ENCODE results near the gene CST4.
"Not testable (repeated sequence)": the region's sequence is repeated elsewhere in the genome, so short reads cannot be mapped to it uniquely, and the experiment has no call there.

CST4 gene

DNA sequence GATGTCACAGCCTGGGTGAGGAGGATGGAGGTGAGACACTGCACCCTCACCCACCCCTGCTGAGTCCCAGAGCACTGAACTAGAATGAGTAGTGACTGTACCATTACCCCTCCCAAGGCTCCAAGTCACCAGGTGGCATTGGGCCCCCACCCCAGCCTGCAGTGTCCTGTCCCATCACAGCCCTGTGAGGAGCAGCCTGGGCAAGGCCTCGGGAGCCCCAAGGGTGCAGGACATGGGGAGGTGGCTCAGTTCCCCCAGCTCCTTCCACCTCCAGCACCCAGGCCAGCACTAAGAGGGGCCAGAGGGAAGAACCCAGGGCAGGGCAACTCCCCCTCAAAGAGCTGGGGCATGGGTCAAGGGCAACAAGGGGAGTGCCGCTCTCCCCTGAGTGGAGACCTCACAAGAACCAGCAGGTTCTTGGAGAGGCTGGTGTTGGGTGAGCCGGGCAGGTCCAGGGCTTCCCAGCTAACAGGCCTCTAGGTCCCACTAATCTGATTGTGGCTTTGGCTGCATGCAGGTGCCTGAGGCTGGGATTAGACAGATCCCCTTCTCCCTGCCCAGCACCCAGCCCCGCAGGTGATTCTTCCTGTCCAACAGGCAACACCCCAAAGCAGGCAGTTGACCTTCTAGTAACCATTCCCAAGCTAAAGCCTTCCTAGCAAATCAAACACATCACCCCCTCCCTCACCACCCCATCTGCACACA, 2.6 kb downstream of the CST4 start:
- no peak for DNase-seq

DNA sequence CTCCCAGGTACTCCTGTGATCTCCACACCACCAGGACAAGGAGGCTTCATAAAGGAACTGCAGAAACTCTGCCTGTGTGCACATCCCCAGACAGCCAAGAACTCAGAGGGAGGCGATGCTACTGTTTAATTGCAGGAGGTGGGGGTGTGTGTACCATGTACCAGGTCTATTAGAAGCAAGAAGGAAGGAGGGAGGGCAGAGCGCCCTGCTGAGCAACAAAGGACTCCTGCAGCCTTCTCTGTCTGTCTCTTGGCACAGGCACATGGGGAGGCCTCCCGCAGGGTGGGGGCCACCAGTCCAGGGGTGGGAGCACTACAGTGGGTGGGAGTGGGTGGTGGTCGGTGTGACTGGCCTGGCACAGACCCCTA, 3.3 kb downstream of the CST4 start:
- DNase-seq = not testable (repeated sequence)

DNA sequence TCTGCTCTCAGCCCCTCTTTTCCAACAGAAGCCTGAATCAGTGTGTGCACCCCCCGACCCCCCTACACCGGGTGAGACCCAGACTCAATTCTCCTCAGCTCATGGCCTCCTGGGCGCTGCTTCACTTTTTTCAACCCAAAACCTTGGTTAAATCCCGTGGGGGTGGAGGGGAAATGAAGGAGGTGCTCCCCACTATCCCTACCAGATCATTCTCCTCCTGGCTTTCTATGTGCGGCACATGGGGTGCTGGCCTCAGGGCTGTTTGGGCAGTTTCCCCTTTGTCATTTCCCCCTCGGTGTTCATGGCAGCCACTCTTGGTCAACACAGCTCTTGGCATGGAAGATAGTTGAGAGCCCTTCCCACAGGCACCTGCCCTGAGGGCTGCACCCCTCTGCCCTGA, 4.6 kb downstream of the CST4 start:
- DNase-seq = no peak

DNA sequence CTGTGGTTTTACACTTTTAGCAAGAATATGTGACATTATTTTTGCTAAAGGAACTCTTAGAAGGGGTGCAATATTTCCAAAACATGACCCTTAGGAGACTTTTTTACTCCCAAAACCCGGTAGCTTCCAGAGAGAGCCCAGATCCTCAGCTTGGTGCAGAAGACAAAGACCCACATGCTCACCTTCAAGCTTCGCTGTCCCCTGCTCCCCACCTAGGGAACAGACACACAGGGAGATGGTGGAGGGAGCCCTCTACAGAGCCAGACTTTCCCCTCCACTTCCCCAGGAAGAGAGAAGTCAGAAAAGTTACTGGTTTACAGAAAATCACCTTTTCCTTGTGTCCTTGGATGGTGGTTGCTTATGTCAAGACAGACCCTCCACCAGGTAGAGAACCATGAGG, 5.0 kb downstream of the CST4 start:
- DNase-seq = no peak

DNA sequence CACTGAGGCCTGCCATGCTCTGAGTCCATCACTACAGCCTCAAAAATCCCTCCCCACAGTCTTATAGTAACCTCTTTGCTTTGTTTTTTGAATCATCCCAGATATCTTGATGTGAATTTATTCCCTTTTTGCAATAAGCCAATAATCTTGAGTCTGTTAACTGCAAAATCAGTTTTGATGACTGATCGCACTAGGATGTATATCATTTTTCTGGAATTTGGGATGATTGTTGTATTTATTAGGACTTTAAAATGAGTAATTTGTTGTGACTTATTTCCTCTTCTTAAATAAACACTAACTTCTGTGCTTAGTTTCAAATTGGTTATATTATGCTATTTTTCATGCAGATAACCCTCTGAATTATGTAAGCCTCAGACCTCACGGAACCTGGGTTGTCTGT, 5.6 kb downstream of the CST4 start:
- no peak for DNase-seq

DNA sequence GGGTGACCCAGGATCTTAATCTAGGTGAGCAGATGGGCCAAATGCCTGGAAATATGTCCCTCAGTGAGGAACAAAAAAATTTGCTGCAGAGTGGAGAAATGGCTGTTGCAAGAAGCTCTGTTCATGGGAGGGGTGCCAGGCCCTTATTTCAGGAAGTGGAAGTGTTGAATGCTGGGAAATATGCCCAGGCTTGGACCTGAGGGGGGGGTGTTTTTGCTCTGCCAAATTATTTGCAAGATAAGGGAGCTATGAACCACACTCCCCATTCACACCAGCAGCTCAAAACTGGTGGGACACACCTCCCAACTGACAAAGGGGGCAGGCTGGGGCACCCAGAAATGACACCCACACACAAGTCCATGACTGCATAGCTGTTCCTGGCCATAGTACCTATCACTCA, 8.7 kb downstream of the CST4 start:
- no peak for DNase-seq

DNA sequence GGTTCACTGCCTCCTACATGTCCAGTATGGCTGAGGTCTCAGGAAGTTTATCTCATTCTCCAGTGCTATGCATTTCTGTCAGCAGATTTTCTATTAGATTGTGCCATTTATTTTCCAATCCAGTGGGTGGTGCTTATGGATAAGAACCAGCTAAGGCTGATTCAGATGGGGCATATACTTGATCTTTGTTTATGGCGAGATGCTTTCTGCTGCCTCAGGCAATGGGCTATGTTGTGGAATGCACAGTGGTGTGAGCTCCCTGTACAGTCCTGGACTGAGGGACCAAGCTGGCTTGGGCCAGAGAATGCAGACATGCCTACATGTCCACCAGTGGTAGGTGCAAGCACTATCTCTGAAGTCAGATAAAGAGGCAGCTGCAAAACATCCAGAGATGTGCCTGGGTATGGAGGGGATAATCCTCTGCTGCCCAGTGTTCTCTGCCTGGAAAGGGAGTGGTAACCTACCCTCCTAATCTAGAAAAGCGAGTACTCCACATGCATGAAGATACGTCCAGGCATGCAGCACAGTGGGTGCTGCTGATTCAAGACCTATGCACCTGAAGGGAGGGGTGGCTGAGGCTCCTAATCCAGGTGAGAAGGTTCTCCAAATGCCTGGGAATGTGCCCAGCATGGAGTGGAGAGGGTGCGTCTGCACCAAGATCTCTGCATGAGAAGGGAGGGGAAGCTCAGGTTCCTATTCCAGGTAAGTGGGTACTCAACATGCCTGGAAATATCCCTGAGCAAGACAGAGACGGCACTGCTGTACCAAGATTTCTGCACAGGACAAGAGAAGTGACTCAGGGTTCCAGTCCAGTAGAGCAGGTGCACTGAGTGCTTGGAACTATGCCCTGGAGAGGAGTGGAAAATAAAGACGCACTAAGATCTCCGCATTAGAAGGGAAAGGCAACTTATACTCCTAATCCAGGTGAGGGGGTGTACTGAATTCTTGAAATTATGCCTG, 9.4 kb downstream of the CST4 start:
- DNase-seq = no peak

DNA sequence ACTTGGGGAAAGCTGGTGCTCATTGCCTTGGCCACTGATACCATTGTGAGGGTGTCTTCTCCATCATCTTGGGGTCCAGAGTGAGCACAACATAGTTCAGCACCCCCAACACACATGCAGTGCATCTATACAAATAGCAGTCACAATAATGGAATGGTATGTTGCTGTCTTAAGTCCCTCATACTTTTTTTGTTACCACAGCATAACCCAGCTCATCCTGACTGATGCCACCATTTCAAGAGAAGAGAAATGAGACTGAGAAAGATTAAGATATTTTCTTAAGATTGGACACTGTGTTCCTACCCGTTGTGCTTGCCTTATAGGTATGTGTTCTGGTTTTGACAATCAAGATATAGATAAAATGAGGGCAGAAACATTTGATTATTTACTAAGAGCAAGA, 15.6 kb downstream of the CST4 start:
- no peak for DNase-seq

DNA sequence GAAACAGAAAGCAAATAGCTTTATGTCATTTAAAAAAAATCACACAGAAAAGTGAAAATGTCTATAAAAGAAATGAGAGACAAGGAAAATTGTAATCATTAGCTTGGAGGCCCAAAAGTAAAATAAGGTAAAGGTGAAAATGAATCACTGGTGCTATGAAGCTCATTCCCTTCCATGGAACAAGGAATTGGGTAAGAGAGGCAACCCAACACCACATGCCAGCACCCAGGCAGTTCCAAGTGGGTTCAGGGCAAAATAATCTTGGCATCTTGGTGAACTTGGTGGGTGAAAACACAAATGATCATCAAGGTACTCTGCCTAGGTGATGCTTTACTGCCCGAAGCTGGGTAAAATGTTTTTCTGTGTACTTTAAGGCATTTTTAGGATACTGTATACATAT, 16.7 kb downstream of the CST4 start:
- DNase-seq = no peak

DNA sequence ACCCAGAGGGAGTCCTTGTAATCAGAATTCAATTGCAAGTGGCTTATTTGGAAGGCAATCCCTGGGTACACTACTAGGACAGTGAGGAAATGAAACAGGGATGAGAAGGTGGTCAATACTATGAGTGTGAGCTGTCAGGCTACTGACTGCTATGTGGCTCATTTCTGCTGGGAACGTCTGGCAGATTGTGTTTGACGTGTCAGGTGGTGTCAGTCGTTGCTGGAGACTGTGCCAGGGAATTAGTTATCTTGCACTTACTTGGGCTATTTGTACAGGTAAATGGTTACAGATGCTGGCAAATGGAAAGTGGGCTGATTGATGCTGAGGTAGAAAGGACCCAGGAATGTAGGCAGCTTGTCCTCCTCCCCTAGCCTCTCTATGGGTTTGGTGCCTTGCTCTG, 17.4 kb downstream of the CST4 start:
- no peak for DNase-seq

DNA sequence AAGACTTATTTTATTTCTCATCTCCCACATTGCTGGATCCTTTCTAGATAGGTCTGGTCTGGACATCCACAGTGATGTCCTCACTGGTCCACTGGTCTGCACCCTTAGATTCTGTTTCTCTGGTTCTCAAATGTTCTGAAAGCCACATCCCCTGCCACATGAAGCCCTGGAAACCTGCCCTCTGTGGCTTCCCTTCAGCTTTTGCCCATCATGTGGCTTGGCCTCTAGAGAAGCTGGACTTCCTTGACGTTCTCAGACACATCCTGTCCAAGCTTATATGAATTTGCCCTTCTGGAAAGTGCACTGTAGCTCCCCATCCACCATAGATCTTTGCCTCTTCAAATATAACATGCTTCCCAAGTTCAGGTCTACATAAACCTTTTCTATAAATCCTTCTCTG, 18.5 kb downstream of the CST4 start:
- DNase-seq = no peak

DNA sequence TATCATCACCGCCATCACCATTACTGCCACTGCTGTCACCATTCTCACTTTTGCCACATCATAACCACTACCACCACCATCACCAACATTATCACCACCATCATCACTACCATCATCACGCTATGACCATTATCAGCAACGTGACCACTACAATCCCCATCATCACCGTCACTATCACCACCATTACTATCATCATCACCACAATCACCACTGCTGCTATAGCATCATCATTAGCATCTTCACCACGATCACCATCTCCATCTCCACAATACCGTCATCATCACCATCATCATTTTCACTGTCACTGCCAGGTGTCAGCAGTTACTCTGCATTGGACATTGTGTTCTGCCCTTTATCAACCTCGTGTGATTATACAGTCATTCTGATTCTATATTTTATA, 19.0 kb downstream of the CST4 start:
- DNase-seq = no peak

DNA sequence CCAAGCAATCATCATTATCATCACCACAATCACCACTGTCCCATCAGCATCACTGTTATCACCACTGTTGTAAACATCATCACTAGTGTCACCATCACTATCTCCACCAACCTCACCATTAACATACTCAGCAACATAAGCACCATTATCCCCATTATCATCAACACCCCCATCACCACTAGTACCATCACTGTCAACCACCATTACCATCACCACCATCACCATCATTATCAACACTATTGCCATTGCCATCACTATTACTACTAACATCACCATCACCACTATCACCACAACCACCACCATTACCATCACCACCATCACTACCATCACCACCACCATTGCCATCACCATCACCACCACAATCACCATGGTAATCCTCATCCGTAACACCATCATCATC, 19.5 kb downstream of the CST4 start:
- DNase-seq = no peak

DNA sequence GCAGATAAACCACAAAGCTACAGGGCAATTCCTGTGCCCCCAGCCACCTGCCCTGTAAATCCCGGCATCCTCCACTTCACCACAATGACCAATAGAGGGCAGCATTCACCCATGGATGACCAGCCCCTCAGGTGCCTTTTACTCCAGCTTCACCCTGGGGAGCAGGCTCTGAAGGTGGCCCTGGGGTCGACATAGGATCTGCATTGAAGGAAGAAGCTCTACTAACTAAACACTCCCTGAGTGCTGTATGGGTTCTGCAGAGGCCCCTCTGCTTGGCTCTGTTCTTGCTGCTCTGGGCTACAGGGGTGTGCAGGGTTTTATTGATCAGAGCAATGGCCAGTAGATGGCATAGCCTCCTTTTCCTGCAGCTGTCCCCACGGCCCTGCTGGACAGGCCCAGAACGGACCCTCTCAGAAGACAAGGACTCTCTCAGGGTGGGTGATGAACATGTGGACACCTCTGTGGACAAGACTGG, 20.3 kb downstream of the CST4 start:
- no peak for DNase-seq

DNA sequence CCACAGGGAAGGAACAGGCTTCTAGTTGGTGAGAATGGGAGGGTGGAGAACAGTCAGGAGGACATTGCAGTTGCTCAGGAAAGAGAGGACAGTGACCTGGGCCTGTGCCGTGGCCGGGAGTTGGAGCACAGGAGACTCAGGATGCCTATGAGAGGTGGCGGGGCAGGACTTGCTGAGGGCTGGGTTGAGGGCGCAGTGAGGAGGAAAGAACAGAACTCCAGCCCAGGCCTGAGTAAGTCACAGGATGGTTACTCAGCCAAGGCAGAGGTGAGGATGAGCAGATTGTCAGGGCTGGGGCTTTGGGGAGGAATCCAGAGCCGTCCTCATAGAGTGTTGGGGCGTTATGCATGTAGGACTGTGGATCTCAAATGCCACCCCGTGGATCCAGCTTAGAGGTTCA, 21.2 kb downstream of the CST4 start:
- DNase-seq = no peak

DNA sequence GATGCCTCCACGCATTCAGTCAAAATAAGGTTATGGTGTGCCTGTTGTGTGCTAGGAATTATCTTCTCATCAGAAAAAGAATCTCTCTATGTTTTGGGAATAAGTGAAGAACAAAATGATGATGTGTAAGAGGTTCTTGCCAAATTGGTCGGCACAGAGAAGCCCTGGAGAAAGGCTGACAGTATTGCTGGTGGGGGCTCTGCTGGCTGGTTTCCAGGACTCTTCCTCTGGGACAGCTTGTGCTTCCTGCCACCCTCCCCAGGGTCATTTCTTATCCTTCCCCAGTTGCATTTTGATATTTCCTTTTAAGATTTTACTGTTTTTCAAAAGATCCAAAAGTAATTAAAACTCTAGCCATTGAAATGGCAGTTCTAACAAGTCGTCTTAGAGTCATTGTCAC, 22.1 kb downstream of the CST4 start:
- DNase-seq = no peak

DNA sequence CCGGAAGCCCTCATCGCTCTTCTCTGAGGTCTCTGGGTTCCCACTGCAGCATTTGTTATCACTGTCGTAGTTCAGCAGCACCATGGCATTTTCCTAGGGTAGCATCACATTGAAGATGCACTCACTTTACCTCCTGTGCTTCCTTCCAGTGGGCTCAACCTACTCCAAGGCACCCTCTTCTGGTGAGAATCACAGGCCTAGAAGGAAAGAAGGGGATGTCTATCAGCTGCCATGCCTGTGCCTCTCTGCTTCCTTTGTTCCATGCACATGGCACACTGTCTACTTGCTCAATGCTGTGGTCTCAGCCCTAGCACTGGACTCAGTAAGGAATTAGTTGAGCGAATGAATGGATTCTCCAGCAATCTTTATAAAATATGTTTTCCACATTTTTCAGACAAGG, 22.6 kb downstream of the CST4 start:
- DNase-seq = no peak

DNA sequence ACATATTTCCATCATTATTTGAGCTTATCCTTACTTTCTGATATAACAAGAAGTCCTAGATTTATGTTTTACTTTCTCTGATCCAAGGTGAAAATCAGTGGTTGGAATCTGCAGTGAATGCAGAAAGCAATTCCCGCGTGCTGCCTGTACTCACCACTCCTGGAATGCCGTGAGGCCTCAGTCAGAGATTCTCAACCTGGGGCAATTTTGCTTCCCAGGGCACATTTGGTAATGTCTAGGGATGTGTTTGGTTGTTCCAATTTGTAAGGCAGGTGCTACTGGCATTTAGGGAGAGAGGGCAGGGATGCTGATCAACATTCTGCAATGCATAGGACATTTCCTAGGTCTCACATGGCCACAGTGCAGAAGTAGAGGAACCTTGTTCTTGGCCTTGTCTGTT, 23.9 kb downstream of the CST4 start:
- DNase-seq = no peak

DNA sequence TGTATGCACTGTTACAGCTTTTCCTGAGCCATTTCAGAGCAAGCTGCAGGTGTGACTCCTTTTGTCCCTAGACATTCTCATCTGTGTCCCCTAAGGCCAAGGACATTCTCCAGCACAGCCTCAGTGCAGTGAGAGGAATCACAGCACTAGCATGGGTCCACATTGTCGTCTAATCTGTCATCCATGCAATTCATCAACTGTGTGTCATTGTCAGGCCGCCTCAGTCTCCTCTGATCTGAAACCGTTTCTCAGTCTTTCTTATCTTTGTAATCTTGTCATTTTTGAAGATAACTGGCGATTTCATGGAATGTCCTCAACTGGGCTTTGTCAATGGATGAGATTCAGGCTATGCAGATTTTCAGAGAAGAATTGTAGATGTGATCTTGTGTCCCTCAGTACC, 24.8 kb downstream of the CST4 start:
- not testable (repeated sequence) for DNase-seq

DNA sequence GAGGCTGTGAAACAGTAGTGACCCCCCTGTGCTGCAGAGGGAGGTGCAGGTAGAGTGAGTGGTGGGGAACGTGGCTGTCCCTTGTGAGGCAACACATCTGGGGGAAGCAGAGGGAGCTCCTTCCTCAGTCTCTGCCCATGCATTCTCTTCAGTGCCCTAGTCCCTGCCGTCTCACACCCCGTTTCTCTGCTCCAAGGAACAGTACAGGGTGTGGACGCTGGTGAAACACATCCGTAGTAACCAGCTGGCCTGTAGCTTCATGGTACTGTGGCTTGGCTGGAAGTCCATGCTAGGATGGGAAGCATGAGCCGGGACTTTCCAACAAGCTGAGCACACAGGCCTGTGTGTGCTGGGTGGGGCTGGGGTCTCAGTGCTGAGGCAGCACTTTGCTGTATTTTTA, 25.7 kb downstream of the CST4 start:
- DNase-seq = no peak

DNA sequence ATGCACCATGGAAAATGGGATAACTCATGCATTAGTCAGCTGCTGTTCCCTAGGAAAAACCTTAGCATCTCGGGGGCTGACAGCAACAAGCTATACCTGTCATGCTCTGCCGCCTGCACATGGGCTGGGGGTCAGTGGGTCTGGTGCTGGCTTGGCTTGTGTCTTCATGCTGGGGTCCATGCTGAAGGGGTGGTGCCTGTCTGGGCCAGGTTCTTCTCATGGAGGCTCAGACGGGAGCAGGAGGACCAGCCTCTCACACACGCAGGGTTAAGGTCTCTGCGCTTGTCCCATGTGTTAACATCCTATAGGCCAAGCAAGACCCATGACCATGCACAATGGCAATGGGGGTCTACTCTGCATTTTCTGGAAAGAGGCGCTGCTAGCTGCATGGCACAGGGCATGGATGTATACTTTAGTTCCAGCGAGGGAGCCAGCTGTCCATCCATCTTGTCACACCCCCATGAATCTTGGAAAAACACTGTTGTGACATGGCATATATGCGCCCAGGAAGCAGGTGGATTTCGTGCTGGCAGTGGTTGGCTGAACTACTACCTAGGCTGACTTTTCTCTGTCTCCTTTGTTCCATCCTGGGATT, 26.5 kb downstream of the CST4 start:
- no peak for DNase-seq

DNA sequence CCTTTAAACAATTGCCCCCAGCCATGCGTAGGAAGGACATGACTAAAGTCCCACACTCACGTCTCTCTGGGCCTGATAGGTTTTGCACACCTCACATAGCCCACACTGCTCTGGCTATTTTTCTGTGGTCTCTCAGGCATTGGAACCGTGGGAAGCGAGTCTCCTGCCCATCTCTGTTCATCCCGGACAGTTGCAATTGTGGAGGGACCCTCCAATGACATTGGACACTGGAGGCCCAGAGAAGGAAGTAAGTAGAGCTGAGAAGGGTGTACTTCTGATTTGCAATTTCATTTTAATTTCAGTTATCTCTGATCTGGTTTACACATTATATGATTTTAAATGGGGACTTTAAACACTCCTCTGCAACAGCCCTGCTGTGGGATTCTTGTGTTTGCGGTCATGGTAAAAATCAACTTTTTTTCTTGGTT, 27.8 kb downstream of the CST4 start:
- DNase-seq = no peak

DNA sequence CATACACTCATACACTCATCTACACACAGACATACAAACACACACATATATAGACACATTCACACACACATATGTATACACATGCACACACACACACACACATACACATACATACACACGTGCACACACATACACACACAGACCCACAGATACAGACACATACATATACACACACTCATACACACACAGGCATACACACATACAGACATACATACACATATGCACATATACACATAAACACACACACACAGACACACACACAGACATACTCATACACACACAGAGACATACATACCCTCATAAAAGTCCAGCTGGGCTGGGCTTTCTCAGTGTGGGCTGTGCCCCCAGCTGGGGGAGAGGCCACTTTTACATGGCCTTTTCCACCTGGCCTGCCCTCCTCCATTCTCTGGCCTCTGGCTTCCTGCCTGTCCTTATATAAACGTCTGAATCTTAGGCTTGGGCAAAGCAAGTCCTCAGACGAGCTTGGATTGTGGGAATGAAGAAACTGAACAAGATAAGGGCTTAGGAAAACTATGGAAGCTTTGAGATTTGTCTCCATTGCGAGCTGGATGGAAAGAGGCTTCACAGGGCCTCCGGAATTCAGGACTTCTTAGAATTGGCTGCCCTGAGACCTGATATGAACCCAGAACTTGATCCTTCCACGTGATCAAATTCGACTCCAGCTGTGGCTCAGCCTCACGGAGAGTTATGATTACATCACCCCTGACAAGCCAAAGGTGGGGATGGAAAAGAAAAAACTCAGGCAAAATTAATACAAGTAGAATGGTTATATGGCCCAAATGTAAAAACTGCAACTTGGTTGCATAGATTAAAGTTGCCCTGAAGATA, 28.6 kb downstream of the CST4 start:
- no peak for DNase-seq

Data from stimulated activated naive CD4-positive, alpha-beta T cell treated with Interleukin-2 at 50 U/mL for 16 hours (primary cell).